Measurements from ENCODE around the gene TPT1.
A peak's percentile ranks its signal among the peaks of the same experiment; 100 is the strongest.

Gene TPT1

GRCh38 chr13:45333977-45334922 is 6.7 kb downstream of the TPT1 start:
- DNase-seq (ENCODE audit: low read depth): no peak

DNA sequence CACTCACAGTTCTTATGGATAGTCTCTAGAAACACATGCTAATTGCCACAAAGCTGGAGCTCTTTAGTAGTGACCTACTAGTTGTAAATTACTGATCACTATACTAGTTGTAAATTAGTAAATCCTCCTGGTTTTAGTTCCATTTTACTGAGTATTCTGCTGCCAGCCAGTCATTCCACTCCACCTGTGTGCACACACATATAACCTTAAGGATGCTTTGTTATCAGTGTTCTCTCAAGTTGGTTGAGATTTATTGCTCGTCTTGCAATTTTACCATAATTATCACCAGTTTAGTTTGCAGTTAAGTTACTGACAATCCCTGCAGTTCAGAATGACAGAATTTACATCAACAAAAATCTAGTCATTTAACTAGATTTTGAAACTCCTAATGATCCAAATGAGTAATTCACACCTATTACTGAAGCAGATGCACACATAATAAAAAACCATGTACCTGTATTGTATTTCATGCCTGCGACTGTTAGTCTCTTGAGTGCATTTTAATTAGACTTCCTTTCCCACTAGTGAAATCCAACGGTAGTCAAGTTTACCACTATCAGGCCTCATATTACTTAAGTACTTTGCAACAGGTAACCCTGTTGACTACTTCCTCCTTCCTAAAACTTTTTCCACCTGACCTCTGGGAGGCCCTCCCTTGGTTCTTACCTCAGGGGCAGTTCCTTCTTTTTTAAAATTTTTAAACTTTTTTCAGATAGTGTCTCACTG is 7.6 kb downstream of the TPT1 start:
- DNase-seq (ENCODE audit: low read depth): no peak

- no peak for DNase-seq (ENCODE audit: low read depth)
These were observed 8.2 kb downstream of the TPT1 start for GRCh38 chr13:45332831-45333219.

GRCh38 chr13:45332036-45332830 is 8.8 kb downstream of the TPT1 start:
- no peak for DNase-seq (ENCODE audit: low read depth)

- no peak for DNase-seq (ENCODE audit: low read depth)
These were observed 9.3 kb downstream of the TPT1 start for GRCh38 chr13:45331692-45332035.

GRCh38 chr13:45331123-45331619 is 9.8 kb downstream of the TPT1 start:
- DNase-seq (ENCODE audit: low read depth): no peak

DNA sequence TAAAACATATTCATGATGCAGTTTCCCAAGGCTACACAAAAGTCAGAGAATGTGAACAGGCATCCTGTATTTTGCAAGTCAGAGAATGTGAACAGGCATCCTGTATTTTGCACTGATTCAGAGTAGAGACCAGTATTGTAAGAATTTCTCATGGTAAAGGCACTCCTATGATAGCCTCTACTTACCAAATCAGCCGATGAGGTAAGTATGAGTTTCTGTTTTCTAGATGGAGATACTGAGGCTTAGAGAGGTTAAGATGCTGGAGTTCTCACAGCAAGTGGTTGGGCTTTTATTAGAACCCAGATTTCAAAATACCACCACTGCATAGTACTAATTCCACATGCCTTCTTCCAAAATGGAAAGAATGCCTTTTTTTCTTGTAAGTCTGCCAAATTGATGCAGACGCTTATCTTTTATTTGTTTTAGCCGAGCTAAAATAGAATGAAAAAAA is 12.3 kb downstream of the TPT1 start:
- DNase-seq (ENCODE audit: low read depth): peak; percentile 65

GRCh38 chr13:45327253-45327955 is 13.6 kb downstream of the TPT1 start:
- DNase-seq (ENCODE audit: low read depth): no peak

GRCh38 chr13:45325806-45326205 is 15.2 kb downstream of the TPT1 start:
- DNase-seq (ENCODE audit: low read depth): peak; percentile 72

- DNase-seq (ENCODE audit: low read depth): no peak
These were observed 19.9 kb downstream of the TPT1 start for GRCh38 chr13:45320876-45321629.

DNA sequence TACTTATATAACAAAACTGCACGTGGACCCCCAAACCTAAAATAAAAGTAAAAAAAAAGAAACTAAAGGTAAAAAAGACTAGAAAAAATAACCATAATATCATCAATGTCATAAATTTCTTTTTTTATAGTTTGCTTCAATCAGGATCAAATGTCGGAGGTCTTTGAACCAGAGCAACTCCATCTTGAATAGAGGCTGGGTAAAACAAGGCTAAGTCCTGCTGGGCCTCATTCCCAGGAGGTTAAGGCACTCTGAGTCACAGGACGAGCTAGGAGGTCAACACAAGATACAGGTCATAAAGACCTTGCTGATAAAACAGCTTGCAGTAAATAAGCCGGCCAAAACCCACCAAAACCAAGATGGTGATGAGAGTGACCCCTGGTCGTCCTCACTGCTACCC is 24.0 kb downstream of the TPT1 start:
- DNase-seq (ENCODE audit: low read depth): no peak

DNA sequence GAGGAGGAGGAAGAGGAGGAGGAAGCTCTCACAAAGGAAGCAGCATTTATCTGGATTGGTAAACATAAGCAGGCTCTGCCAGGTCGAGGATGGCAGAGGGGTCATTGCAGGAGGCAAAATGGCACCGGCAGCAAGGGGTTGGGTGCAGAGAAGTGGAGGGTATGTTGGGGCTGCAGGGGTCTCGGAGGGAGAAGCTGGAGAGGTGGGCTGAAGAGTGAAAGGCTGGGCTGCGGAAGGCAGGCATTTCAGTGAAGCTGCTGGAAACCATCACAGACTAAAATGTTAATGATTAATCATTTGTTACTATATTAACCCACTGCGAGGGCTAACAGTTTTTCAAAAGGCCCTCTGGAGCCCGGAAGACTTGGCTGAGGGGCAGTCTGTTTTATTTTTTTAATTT is 24.6 kb downstream of the TPT1 start:
- no peak for DNase-seq (ENCODE audit: low read depth)

DNA sequence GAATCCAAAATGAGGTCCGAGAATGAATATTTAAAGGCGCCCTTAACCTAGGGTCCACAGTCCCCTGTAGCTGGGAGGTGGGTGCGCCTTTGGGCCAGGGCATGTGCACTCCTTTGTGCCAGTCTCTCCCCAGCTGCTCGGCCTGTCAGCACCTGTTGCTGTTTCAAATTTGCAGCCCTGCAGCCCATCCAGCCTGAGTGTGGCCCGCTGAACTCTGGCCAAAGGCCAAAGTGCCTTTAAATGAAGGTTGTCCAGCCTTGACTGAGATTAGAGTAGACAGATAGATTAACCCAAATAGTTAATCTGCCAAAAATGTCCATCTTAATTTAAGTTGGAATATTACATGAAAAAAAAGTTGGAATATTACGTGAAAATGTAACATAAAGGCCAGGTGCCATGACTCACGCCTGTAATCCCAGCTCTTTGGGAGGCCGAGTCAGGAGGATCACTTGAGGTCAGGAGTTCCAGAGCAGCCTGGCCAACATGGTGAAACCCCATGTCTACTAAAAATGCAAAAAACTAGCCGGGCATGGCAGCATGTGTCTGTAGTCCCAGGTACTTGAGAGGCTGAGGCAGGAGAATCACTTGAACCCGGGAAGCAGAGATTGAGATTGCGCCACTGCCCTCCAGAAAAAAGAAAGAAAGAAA is 25.3 kb downstream of the TPT1 start:
- no peak for DNase-seq (ENCODE audit: low read depth)

GRCh38 chr13:45314822-45315221 is 26.2 kb downstream of the TPT1 start:
- DNase-seq (ENCODE audit: low read depth): no peak

DNA sequence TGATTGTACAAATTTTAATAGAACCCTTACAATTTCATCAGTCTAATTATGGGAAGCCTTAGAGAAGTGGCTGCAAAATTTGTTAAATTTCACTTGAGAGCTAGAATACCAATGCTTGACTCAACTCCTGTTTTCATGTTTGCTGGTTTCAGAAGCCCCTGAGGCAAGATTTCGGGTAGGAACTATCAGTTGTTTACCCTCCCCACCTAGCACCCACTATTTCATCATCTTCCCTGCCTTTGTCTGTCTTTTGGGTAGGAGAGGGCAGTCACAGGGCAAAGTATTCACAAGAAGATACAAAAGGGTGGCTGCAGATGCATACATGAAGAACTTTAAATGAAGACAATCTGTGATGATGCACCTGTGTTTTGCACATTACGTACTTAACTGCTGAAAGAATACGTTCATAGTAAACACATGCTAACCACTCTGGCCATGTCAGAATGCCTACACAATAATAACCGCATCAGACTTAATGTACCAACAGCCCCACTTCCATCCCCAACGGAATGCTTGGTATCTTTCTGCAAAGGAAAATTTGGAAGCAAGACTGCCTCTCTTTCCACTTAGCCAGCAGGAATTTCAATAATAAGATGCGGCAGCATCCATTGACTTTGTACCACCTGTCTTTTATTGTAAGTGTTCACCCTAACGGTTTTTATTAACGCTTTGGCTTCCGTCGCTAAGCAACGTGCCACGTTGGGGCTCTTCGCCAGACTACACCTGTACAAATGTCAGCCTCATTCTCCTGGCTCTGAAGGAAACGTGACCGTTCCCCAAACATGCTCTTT is 30.4 kb downstream of the TPT1 start:
- DNase-seq (ENCODE audit: low read depth): no peak

DNA sequence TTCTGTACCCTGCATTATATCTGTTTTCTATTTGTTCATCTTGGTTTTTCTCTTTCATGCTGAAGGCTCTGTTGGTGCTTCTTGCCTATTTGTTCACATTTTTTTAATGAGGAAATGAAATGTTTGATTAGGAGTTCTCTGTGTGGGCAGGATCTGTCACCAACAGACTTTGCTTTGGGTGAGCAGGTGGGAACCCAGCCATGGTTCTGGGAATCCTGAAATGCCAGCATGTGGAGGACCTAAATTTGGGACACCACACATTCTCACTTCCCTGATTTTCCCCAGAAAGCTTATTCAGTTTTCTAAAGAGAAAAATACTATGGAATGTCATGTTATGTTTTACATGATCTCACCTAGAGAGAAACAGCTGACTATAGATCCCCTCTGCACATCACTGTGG is 34.0 kb downstream of the TPT1 start:
- DNase-seq (ENCODE audit: low read depth): no peak

DNA sequence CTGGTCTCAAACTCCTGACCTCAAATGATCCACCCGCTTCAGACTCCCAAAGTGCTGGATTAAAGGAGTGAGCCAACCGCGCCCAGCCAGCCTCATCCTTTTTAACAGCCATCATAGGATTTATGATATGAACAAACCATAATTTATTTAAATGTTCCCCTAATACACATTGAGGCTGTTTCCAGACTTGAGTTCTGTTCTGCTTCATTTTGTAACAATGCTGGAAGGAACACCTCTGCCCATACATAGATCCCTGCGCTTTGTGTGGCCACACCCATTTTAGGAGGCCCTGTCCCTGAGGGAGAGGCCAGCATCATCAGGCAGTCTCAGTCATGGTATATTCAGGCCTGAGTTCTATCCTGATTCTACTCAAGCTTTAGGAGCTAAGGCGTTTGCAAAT is 35.9 kb downstream of the TPT1 start:
- DNase-seq (ENCODE audit: low read depth): no peak

- DNase-seq (ENCODE audit: low read depth): no peak
These were observed 37.1 kb downstream of the TPT1 start for GRCh38 chr13:45303866-45304265.

- DNase-seq (ENCODE audit: low read depth): no peak
These were observed 38.0 kb downstream of the TPT1 start for GRCh38 chr13:45303026-45303425.

GRCh38 chr13:45302507-45302906 is 38.5 kb downstream of the TPT1 start:
- DNase-seq (ENCODE audit: low read depth): no peak
